Measurements from ENCODE around the gene TEAD1. TPM values are rescaled to one million over a fixed set of nuclear protein-coding genes. Genes with fewer than 3 reads are reported as not detected.

Gene TEAD1
- polyA plus RNA-seq, 1 donor (not counting 4 experiments of a cell fraction or from before 2014, with no cell fraction given): 32.7 TPM

DNA sequence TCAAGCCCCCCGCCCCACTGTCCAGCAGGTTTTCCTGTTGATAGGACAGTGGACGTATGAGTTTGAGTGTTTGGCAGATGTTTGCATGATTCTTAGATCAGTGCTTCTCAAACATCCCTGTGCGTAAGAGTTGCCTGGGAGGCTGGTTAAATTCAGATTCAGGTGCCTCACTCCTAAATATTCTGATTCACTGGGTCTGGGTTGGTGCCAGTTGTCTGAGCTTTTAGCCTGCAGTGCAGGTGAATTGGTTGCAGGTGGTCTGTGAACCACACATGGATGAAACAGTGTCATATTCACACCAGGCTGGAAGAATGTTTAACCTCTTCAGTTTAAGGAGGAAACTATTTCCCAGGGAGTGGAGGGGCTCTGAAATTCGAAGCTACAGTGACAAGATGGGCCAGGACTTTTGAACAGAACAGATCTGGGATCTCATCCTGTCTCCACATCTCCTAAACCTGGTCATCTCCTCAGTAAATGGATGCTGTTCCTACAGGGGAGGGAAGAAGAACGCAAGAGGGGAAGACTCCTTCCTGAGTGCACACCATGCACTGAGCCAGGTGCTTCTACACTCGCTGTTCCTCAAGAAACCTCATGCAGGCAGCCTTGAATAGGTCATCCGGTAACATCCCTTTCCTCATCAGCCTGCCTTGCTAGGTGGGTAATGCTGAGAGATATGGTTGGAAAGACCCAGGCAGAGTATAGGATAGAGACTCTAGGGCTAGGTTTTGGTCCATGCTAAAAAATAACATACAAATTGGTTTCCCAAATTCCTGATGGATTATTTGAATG is 47.8 kb downstream of the TEAD1 start:
- H2AFZ ChIP-seq (ENCODE audit: control insufficient read depth, low read length): no peak overlapping the region
- TF ChIP-seq EZH2 (IDR thresholded peaks at IDR 0.05; ENCODE audit: low read length): no peak
- TF ChIP-seq, protein P1, sequence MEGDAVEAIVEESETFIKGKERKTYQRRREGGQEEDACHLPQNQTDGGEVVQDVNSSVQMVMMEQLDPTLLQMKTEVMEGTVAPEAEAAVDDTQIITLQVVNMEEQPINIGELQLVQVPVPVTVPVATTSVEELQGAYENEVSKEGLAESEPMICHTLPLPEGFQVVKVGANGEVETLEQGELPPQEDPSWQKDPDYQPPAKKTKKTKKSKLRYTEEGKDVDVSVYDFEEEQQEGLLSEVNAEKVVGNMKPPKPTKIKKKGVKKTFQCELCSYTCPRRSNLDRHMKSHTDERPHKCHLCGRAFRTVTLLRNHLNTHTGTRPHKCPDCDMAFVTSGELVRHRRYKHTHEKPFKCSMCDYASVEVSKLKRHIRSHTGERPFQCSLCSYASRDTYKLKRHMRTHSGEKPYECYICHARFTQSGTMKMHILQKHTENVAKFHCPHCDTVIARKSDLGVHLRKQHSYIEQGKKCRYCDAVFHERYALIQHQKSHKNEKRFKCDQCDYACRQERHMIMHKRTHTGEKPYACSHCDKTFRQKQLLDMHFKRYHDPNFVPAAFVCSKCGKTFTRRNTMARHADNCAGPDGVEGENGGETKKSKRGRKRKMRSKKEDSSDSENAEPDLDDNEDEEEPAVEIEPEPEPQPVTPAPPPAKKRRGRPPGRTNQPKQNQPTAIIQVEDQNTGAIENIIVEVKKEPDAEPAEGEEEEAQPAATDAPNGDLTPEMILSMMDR (optimal IDR thresholded peaks at IDR 0.05 in 1 of 3, IDR thresholded peaks at IDR 0.05 in 1 of 3, conservative IDR thresholded peaks at IDR 0.05 in 1 of 3; ENCODE audit: extremely low read depth in 1 of 3, insufficient read depth in 2 of 3, low read length in 3 of 3): peak in 1 of 3 experiments; percentile 26
- peaks cover 1 to 8% of the 10 kb centered on the region in 2 experiments for H3K36me3 ChIP-seq (ENCODE audit: control insufficient read depth in 2 of 2, extremely low read depth in 1 of 2, insufficient read depth in 2 of 2, low read length in 2 of 2)
- H3K79me2 ChIP-seq (ENCODE audit: control insufficient read depth, insufficient read depth, low read length): peaks cover 82% of the 10 kb centered on the region
- H3K27ac ChIP-seq (ENCODE audit: control insufficient read depth, insufficient read depth, low read length): no peak overlapping the region
- H3K4me1 ChIP-seq (ENCODE audit: control insufficient read depth, extremely low read depth, insufficient read depth, low read length): peaks cover 68% of the 10 kb centered on the region
- H3K9me3 ChIP-seq (ENCODE audit: control insufficient read depth, low read depth, low read length): no peaks in the 10 kb centered on the region
- no peak overlapping the region for H3K4me2 ChIP-seq (ENCODE audit: control insufficient read depth, extremely low read depth, insufficient read depth, low read depth, low read length)
- DNase-seq (ENCODE audit: low read depth, low spot score): no peak
- no peaks in the 10 kb centered on the region for H3K27me3 ChIP-seq (ENCODE audit: control insufficient read depth, extremely low read depth, insufficient read depth, low read length)
- no peak overlapping the region for H3K4me3 ChIP-seq (ENCODE audit: control insufficient read depth in 2 of 3, extremely low read depth in 1 of 3, insufficient read depth in 2 of 3, low read depth in 1 of 3, low read length in 3 of 3)
- dilution Hi-C loops (cut with MboI; ENCODE audit: extremely low pct_ligation_motif_present, low sequenced_read_pairs): no loop called here
- no peak for FAIRE-seq
- H4K20me1 ChIP-seq (ENCODE audit: control insufficient read depth, extremely low read depth, insufficient read depth, low read length): peaks cover 25% of the 10 kb centered on the region
- H3K9me1 ChIP-seq (ENCODE audit: control insufficient read depth, extremely low read depth, insufficient read depth, low read length): peaks cover 9% of the 10 kb centered on the region
- H3K9ac ChIP-seq (ENCODE audit: control insufficient read depth, extremely low read depth, insufficient read depth, low read length): no peak overlapping the region

DNA sequence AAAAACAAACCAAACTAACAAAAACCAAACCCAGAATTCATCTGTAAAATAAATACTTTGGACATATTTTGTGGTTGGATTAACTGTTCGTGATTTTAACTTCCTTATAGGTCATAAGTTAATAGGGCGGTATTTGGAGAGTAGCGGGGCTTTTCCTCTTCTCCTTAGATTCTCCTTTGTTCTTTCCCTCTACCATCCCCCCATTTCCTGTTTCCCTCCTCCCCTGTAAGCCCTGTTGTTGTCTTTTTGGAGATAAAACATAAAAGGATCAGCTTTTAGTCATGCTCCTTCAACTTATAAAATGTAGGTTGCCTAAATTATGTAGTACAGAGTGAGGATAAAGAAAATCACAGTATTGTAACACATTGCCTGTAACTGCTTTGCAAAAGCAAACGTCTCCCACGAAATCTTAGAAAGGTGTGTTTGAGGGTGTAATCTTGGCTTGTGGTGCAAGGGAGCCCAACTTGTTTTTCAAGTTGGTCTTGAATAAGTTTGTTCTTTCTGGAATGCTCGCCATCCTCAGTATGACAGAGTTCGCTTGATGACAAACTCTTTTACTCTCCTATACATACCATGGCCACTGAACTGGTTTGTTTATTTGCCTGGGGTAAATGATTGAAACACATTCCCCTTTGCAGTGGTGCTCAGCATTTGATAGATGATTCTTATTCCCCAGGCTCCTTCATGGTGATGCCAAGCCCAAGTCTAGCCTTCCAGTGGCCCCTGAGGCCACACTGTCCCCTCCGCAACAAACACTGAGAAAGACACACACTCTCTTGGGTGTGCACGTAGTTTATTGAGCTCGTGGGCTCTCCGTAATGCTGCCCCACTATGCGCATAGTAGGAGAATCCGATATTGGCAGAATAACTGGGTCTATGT is 49.4 kb downstream of the TEAD1 start:
- peak overlapping the region; percentile 92 for H3K4me2 ChIP-seq (ENCODE audit: control insufficient read depth, extremely low read depth, insufficient read depth, low read depth, low read length)
- peaks cover 82% of the 10 kb centered on the region for H3K79me2 ChIP-seq (ENCODE audit: control insufficient read depth, insufficient read depth, low read length)
- H2AFZ ChIP-seq (ENCODE audit: control insufficient read depth, low read length): no peak overlapping the region
- peak overlapping the region; percentile 94 for H3K27ac ChIP-seq (ENCODE audit: control insufficient read depth, insufficient read depth, low read length)
- dilution Hi-C loops (cut with MboI; ENCODE audit: extremely low pct_ligation_motif_present, low sequenced_read_pairs): no loop called here
- H3K4me1 ChIP-seq (ENCODE audit: control insufficient read depth, extremely low read depth, insufficient read depth, low read length): peaks cover 65% of the 10 kb centered on the region
- H3K36me3 ChIP-seq (ENCODE audit: control insufficient read depth in 2 of 2, extremely low read depth in 1 of 2, insufficient read depth in 2 of 2, low read length in 2 of 2): peaks cover 1 to 8% of the 10 kb centered on the region in 2 experiments
- no peak for TF ChIP-seq EZH2 (IDR thresholded peaks at IDR 0.05; ENCODE audit: low read length)
- TF ChIP-seq, protein P1 (optimal IDR thresholded peaks at IDR 0.05 in 1 of 3, IDR thresholded peaks at IDR 0.05 in 1 of 3, conservative IDR thresholded peaks at IDR 0.05 in 1 of 3; ENCODE audit: extremely low read depth in 1 of 3, insufficient read depth in 2 of 3, low read length in 3 of 3): no peak
- H3K9ac ChIP-seq (ENCODE audit: control insufficient read depth, extremely low read depth, insufficient read depth, low read length): peak overlapping the region; percentile 63
- no peaks in the 10 kb centered on the region for H3K9me3 ChIP-seq (ENCODE audit: control insufficient read depth, low read depth, low read length)
- H3K4me3 ChIP-seq (ENCODE audit: control insufficient read depth in 2 of 3, extremely low read depth in 1 of 3, insufficient read depth in 2 of 3, low read depth in 1 of 3, low read length in 3 of 3): peak overlapping the region in 2 of 3 experiments; percentile 43 to 53
- FAIRE-seq (peak; percentile 75), DNase-seq (ENCODE audit: low read depth, low spot score) (peak; percentile 77)
- peaks cover 8% of the 10 kb centered on the region for H3K9me1 ChIP-seq (ENCODE audit: control insufficient read depth, extremely low read depth, insufficient read depth, low read length)
- no peaks in the 10 kb centered on the region for H3K27me3 ChIP-seq (ENCODE audit: control insufficient read depth, extremely low read depth, insufficient read depth, low read length)
- peaks cover 15% of the 10 kb centered on the region for H4K20me1 ChIP-seq (ENCODE audit: control insufficient read depth, extremely low read depth, insufficient read depth, low read length)
